Measurements from ENCODE around the gene POLE2. TPM values are rescaled to one million over a fixed set of nuclear protein-coding genes. Genes with fewer than 3 reads are reported as not detected.

POLE2 gene
- total and polyA plus RNA-seq, 2 of the 4 experiments (the other 2 are of a cell fraction), result 12.2 to 12.3 TPM

- H3K9ac ChIP-seq (ENCODE audit: low read depth, low read length), result no peak overlapping the region
Measured at GRCh38 chr14:49623387-49623786, 64.6 kb downstream of the POLE2 start.

More at GRCh38 chr14:49623387-49623786, 64.6 kb downstream of the POLE2 start:
- intact Hi-C loops (cut with micrococcal nuclease) (no loop called here), in situ Hi-C loops (cut with MboI; ENCODE audit: low sequenced_read_pairs) (no loop called here), dilution Hi-C loops (cut with HindIII; ENCODE audit: low sequenced_read_pairs, unreplicated experiment) (no loop called here)
- Histone ChIP-seq H4K8ac (ENCODE audit: low read depth in 2 of 2, low read length in 2 of 2) (no peak overlapping the region), H4K20me1 (ENCODE audit: insufficient read depth, low read length) (peaks cover 34% of the 10 kb centered on the region), H2AK9ac (replicated peaks; ENCODE audit: low read depth, low read length, poor library complexity) (no peak overlapping the region), H2AK5ac (ENCODE audit: low read depth, low read length) (no peak overlapping the region), H2BK5ac (ENCODE audit: low read depth, low read length, poor library complexity, severe bottlenecking) (no peak overlapping the region), H3K4me3 (ENCODE audit: insufficient read depth, low read depth, low read length) (no peak overlapping the region), H3K4me1 (ENCODE audit: control insufficient read depth, insufficient read depth, low read length) (peaks cover 8% of the 10 kb centered on the region), H3K56ac (ENCODE audit: extremely low read depth, insufficient read depth, low read length) (no peak overlapping the region), H2BK20ac (ENCODE audit: low read depth, low read length) (no peak overlapping the region), H3K27ac (ENCODE audit: insufficient read depth, low read length) (no peak overlapping the region), H2AFZ (replicated peaks; ENCODE audit: low read length, poor library complexity) (no peak overlapping the region), H3K23ac (ENCODE audit: low read depth, low read length) (no peak overlapping the region), H3K79me1 (ENCODE audit: low read depth in 1 of 2, low read length in 2 of 2) (peaks cover 4 to 43% of the 10 kb centered on the region in 2 experiments; a peak in 2 of 4 replicates), H3K14ac (replicated peaks; ENCODE audit: low read depth, low read length) (no peak overlapping the region), H2BK120ac (ENCODE audit: low read depth, low read length) (no peak overlapping the region), H3K18ac (ENCODE audit: low read depth, low read length) (no peak overlapping the region), H3K4ac (ENCODE audit: low read depth, low read length) (no peak overlapping the region), H4K5ac (ENCODE audit: low read depth, low read length) (no peak overlapping the region), H2BK15ac (ENCODE audit: low read depth, low read length) (no peak overlapping the region), H3K36me3 (ENCODE audit: control insufficient read depth, insufficient read depth, low read length) (peaks cover 5% of the 10 kb centered on the region), H3K27me3 (ENCODE audit: control insufficient read depth, insufficient read depth, low read length) (no peaks in the 10 kb centered on the region), H3K9me1 (ENCODE audit: insufficient read depth, low read length) (no peaks in the 10 kb centered on the region; the same call in 1 of the 2 replicates), H4K91ac (ENCODE audit: insufficient read depth, low read depth, low read length) (no peak overlapping the region), H3K4me2 (ENCODE audit: low read depth, low read length) (peak overlapping the region; percentile 49), H3K9me3 (ENCODE audit: control insufficient read depth, insufficient read depth, low read length) (no peaks in the 10 kb centered on the region)
- WGBS, 2 experiments (ENCODE audit: extremely low coverage in 2 of 2, insufficient read length in 1 of 2), result no CpG with 5 or more reads among the region's 3 CpGs
- ATAC-seq (ENCODE audit: low read depth), result no peak
- ChIA-PET POLR2A (ENCODE audit: unreplicated experiment) (no interaction called here), CTCF (no interaction called here)
- no peak for DNase-seq
- TF ChIP-seq RCOR1 (IDR thresholded peaks at IDR 0.05; ENCODE audit: insufficient replicate concordance, low read length) (no peak), MAFK (IDR thresholded peaks at IDR 0.05; ENCODE audit: low read depth, low read length) (peak; percentile 72), BHLHE40 (IDR thresholded peaks at IDR 0.05; ENCODE audit: low read depth, low read length) (no peak)
- no TSS peak for BruUV-seq (replicated peaks)

Measured in IMR-90 (cell line).